ENCODE results near the gene ZNF141. TPM values are rescaled to one million over a fixed set of nuclear protein-coding genes. Genes with fewer than 3 reads are reported as not detected.
A peak's percentile ranks its signal among the peaks of the same experiment; 100 is the strongest.

The ZNF141 gene
- total and polyA plus RNA-seq, 10 of the 15 experiments (the other 5 are each of a cell fraction or from before 2014, with no cell fraction given): 3.9 to 25.2 (median 10.6) TPM

DNA sequence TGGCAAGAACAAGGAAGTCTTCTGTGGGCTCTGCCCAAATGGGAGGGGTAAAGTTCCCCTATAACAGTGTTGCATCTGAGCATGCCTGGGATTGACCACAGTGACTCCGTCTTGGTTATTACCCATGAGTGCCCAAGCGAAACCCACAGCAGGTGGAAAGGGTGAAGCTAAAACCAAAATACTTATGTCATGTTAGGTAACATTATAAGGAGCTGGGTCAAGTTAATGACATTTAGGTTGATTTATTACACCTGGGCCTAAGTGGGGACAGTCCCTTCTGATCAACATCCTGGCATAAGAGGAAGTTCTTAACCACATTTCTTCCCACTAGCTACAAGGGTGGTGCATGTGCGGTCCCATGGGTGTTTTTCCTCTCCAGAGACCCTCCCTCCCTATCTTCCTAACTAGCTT, 31.1 kb upstream of the ZNF141 start (continued):
- TF ChIP-seq ZNF592 (IDR thresholded peaks at IDR 0.05) (no peak), GABPA (IDR thresholded peaks at IDR 0.05; ENCODE audit: low read depth) (peak; percentile 27; the same call in 1 of the 2 replicates), GATAD2B (conservative IDR thresholded peaks at IDR 0.05; ENCODE audit: low read depth) (0 out of 2 replicates have a peak, but pooled peaks have one; percentile 28), CHD2 (IDR thresholded peaks at IDR 0.05; ENCODE audit: borderline replicate concordance, low read depth, low read length) (no peak), JUND (IDR thresholded peaks at IDR 0.05; ENCODE audit: low read depth, low read length) (no peak), SUPT20H (IDR thresholded peaks at IDR 0.05; ENCODE audit: borderline replicate concordance, control insufficient read depth, low read depth, low read length) (no peak), REST (IDR thresholded peaks at IDR 0.05; ENCODE audit: low read depth, low read length) (no peak), TCF3 (IDR thresholded peaks at IDR 0.05; ENCODE audit: borderline replicate concordance, insufficient read depth, low read depth, low read length) (peak; percentile 75), PML (IDR thresholded peaks at IDR 0.05; ENCODE audit: low read length) (no peak), MLLT1 (IDR thresholded peaks at IDR 0.05) (peak; percentile 62; the same call in 1 of the 2 replicates), BMI1 (IDR thresholded peaks at IDR 0.05; ENCODE audit: borderline replicate concordance) (no peak), MAX (IDR thresholded peaks at IDR 0.05; ENCODE audit: low read depth, low read length) (no peak), RUNX3 (IDR thresholded peaks at IDR 0.05; ENCODE audit: low read length) (peak; percentile 96), ZNF24 (IDR thresholded peaks at IDR 0.05) (no peak), ZNF217 (IDR thresholded peaks at IDR 0.05) (no peak)
- TF ChIP-seq, protein P1, sequence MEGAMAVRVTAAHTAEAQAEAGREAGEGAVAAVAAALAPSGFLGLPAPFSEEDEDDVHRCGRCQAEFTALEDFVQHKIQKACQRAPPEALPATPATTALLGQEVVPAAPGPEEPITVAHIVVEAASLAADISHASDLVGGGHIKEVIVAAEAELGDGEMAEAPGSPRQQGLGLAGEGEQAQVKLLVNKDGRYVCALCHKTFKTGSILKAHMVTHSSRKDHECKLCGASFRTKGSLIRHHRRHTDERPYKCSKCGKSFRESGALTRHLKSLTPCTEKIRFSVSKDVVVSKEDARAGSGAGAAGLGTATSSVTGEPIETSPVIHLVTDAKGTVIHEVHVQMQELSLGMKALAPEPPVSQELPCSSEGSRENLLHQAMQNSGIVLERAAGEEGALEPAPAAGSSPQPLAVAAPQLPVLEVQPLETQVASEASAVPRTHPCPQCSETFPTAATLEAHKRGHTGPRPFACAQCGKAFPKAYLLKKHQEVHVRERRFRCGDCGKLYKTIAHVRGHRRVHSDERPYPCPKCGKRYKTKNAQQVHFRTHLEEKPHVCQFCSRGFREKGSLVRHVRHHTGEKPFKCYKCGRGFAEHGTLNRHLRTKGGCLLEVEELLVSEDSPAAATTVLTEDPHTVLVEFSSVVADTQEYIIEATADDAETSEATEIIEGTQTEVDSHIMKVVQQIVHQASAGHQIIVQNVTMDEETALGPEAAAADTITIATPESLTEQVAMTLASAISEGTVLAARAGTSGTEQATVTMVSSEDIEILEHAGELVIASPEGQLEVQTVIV (IDR thresholded peaks at IDR 0.05; ENCODE audit: borderline replicate concordance, partially characterized antibody): no peak
- TF ChIP-seq, protein P2, sequence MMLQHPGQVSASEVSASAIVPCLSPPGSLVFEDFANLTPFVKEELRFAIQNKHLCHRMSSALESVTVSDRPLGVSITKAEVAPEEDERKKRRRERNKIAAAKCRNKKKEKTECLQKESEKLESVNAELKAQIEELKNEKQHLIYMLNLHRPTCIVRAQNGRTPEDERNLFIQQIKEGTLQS (IDR thresholded peaks at IDR 0.05; ENCODE audit: borderline replicate concordance, extremely low read depth, low read depth, low read length): no peak
